H1 (cell line): ENCODE data around the gene OSR1. TPM values are rescaled to one million over a fixed set of nuclear protein-coding genes. Genes with fewer than 3 reads are reported as not detected.

Source experiments
- ATF2 ChIP-seq: IDR thresholded peaks from 2 replicates; pipeline ENCODE4 v1.6.1; 2012; ENCODE audit warnings: low read length, inconsistent platforms
- CEBPB ChIP-seq: IDR thresholded peaks from 2 replicates; pipeline ENCODE4 v1.6.1; 2012; ENCODE audit warnings: low read depth, low read length
- SAP30 ChIP-seq: fragments of 300-600 bp; sonication (generic); IDR thresholded peaks from 2 replicates; pipeline ENCODE4 v1.7.1; 2012; ENCODE audit warnings: low read length, moderate library complexity, mild to moderate bottlenecking, inconsistent platforms; ENCODE audit not compliant: insufficient read depth, insufficient replicate concordance
- polyA plus RNA-seq, 7 experiments: library from polyadenylated mRNA; depleted of rRNA in 3 of 7; stranded (reverse) in 5 of 7; unstranded in 2 of 7; fragments of >200 nt in 5 of 7; fragments of 200-250 nt in 2 of 7; gene quantifications; 1 replicate in 5 of 7; 2 replicates in 1 of 7; 4 replicates in 1 of 7; pipeline versions ENCODE4 v1.2.1 to v1.2.3, GENCODE V29; 2011 to 2013; ENCODE audit warnings: missing spikeins in 2 of 7, mixed read lengths in 2 of 7
- total RNA-seq: library from RNA; stranded (reverse); fragmentation: NEBNext Ultra II Directional; extraction: Animal tissue kit (Norgen Biotek cat#: 25700); gene quantifications from 2 replicates; pipeline ENCODE4 v1.2.1, GENCODE V29; 2021
- TF ChIP-seq, protein P1 (sequence below): fragments of 300-600 bp; sonication (generic); IDR thresholded peaks from 2 replicates; pipeline ENCODE4 v1.7.1; 2012; ENCODE audit warnings: low read length, moderate library complexity, mild to moderate bottlenecking, inconsistent platforms; ENCODE audit not compliant: insufficient replicate concordance

Gene OSR1
- total and polyA plus RNA-seq, 2 of the 8 experiments (the other 6 are each of a cell fraction or from before 2014, with no cell fraction given) = 0.05 to 0.22 TPM

DNA sequence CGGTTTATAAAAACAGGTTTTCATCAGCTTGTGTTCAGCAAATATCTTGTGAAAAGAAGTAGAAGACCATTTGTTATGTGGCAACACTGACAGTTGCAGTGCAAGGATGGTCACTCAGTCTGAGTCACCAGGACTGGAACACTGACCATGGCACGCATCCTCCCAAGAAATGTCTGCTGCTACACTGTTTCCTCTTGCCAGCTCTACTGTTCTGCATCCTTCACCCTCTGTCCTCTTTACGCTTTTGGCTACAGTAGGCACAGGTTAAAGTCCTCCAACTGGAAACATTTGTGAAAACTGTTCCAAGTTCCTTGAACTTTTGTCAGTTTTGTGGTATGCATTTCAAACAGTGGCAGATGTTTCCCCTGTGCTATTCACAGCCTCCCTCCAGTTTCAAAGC is 39.4 kb downstream of the OSR1 start (continued):
- TF ChIP-seq SAP30 = no peak
- TF ChIP-seq CEBPB = no peak
- TF ChIP-seq, protein P1, sequence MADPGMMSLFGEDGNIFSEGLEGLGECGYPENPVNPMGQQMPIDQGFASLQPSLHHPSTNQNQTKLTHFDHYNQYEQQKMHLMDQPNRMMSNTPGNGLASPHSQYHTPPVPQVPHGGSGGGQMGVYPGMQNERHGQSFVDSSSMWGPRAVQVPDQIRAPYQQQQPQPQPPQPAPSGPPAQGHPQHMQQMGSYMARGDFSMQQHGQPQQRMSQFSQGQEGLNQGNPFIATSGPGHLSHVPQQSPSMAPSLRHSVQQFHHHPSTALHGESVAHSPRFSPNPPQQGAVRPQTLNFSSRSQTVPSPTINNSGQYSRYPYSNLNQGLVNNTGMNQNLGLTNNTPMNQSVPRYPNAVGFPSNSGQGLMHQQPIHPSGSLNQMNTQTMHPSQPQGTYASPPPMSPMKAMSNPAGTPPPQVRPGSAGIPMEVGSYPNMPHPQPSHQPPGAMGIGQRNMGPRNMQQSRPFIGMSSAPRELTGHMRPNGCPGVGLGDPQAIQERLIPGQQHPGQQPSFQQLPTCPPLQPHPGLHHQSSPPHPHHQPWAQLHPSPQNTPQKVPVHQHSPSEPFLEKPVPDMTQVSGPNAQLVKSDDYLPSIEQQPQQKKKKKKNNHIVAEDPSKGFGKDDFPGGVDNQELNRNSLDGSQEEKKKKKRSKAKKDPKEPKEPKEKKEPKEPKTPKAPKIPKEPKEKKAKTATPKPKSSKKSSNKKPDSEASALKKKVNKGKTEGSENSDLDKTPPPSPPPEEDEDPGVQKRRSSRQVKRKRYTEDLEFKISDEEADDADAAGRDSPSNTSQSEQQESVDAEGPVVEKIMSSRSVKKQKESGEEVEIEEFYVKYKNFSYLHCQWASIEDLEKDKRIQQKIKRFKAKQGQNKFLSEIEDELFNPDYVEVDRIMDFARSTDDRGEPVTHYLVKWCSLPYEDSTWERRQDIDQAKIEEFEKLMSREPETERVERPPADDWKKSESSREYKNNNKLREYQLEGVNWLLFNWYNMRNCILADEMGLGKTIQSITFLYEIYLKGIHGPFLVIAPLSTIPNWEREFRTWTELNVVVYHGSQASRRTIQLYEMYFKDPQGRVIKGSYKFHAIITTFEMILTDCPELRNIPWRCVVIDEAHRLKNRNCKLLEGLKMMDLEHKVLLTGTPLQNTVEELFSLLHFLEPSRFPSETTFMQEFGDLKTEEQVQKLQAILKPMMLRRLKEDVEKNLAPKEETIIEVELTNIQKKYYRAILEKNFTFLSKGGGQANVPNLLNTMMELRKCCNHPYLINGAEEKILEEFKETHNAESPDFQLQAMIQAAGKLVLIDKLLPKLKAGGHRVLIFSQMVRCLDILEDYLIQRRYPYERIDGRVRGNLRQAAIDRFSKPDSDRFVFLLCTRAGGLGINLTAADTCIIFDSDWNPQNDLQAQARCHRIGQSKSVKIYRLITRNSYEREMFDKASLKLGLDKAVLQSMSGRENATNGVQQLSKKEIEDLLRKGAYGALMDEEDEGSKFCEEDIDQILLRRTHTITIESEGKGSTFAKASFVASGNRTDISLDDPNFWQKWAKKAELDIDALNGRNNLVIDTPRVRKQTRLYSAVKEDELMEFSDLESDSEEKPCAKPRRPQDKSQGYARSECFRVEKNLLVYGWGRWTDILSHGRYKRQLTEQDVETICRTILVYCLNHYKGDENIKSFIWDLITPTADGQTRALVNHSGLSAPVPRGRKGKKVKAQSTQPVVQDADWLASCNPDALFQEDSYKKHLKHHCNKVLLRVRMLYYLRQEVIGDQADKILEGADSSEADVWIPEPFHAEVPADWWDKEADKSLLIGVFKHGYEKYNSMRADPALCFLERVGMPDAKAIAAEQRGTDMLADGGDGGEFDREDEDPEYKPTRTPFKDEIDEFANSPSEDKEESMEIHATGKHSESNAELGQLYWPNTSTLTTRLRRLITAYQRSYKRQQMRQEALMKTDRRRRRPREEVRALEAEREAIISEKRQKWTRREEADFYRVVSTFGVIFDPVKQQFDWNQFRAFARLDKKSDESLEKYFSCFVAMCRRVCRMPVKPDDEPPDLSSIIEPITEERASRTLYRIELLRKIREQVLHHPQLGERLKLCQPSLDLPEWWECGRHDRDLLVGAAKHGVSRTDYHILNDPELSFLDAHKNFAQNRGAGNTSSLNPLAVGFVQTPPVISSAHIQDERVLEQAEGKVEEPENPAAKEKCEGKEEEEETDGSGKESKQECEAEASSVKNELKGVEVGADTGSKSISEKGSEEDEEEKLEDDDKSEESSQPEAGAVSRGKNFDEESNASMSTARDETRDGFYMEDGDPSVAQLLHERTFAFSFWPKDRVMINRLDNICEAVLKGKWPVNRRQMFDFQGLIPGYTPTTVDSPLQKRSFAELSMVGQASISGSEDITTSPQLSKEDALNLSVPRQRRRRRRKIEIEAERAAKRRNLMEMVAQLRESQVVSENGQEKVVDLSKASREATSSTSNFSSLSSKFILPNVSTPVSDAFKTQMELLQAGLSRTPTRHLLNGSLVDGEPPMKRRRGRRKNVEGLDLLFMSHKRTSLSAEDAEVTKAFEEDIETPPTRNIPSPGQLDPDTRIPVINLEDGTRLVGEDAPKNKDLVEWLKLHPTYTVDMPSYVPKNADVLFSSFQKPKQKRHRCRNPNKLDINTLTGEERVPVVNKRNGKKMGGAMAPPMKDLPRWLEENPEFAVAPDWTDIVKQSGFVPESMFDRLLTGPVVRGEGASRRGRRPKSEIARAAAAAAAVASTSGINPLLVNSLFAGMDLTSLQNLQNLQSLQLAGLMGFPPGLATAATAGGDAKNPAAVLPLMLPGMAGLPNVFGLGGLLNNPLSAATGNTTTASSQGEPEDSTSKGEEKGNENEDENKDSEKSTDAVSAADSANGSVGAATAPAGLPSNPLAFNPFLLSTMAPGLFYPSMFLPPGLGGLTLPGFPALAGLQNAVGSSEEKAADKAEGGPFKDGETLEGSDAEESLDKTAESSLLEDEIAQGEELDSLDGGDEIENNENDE = no peak
- TF ChIP-seq ATF2 = no peak
